Endothelial cell of umbilical vein (primary cell): Measurements from ENCODE around the gene NEURL1B. TPM values are rescaled to one million over a fixed set of nuclear protein-coding genes. Genes with fewer than 3 reads are reported as not detected.

Experiments used
- BruUV-seq: library from RNA; stranded (reverse); fragments of 400-500 nt; replicated peaks from 2 replicates; lab custom pipeline; 2021; lab: Mats Ljungman, UMichigan
- CTCF ChIA-PET: fragments of 300-600, 350-600 bp; sonication (Branson Sonifier 250); formaldehyde crosslinking; loops from one replicate; lab custom pipeline; 2021; ENCODE audit warnings: antibody characterized with exemption, inconsistent platforms; lab: Charles Lee
- POLR2A ChIA-PET: fragments of 300-600, 350-600 bp; sonication (Branson Sonifier 250); formaldehyde crosslinking; loops from one replicate; lab custom pipeline; 2021; ENCODE audit warnings: antibody characterized with exemption, inconsistent platforms; lab: Charles Lee
- DNase-seq: peaks from one replicate; pipeline ENCODE4 v3.0.0-alpha.2; 2011; ENCODE audit warnings: low read depth, low spot score
- FAIRE-seq: peaks from 2 replicates; lab custom pipeline; 2011; peaks lifted over from hg19 to GRCh38; lab: Jason Lieb, UNC
- H2AFZ ChIP-seq: 2 replicates; pipeline ENCODE4 v1.6.0; 2012; ENCODE audit warnings: low read depth, low read length, control low read depth, inconsistent platforms
- H3K27ac ChIP-seq: 2 replicates; pipeline ENCODE4 v1.5.1; 2011; ENCODE audit warnings: low read depth, mild to moderate bottlenecking, control low read depth, low read length, moderate library complexity; ENCODE audit not compliant: insufficient read depth
- H3K27me3 ChIP-seq, 2 experiments: 2 replicates each; pipeline versions ENCODE4 v1.6.0 to v1.6.1; 2011; ENCODE audit warnings: low read length in 2 of 2, mixed read lengths in 1 of 2; ENCODE audit not compliant: control insufficient read depth in 2 of 2, insufficient read depth in 2 of 2
- H3K36me3 ChIP-seq, 2 experiments: 2 replicates in 1 of 2; 3 replicates in 1 of 2; pipeline ENCODE4 v1.5.1; 2011; ENCODE audit warnings: low read length in 2 of 2, mild to moderate bottlenecking in 1 of 2, moderate library complexity in 1 of 2; ENCODE audit not compliant: control insufficient read depth in 2 of 2, insufficient read depth in 2 of 2; ENCODE audit errors: extremely low read depth in 1 of 2
- H3K4me1 ChIP-seq: 3 replicates; pipeline ENCODE4 v1.5.1; 2011; ENCODE audit warnings: mild to moderate bottlenecking, low read length; ENCODE audit not compliant: control insufficient read depth, insufficient read depth; ENCODE audit errors: extremely low read depth
- H3K4me2 ChIP-seq: 2 replicates; pipeline ENCODE4 v1.6.1; 2011; ENCODE audit warnings: low read length, control low read depth, mixed read lengths; ENCODE audit not compliant: insufficient read depth
- H3K4me3 ChIP-seq, 3 experiments: fragments of 200-600 bp in 1 of 3; sonication (generic), shearing (Covaris generic) in 1 of 3; replicated peaks in 1 of 3; 2 replicates each; pipeline ENCODE4 v1.5.1; 2011 to 2016; ENCODE audit warnings: control low read depth in 3 of 3, low read length in 3 of 3, mild to moderate bottlenecking in 2 of 3, inconsistent platforms in 1 of 3, low read depth in 1 of 3, moderate library complexity in 1 of 3; ENCODE audit not compliant: insufficient read depth in 1 of 3
- H3K79me2 ChIP-seq: 2 replicates; pipeline ENCODE4 v1.6.0; 2012; ENCODE audit warnings: low read length, inconsistent platforms; ENCODE audit not compliant: control insufficient read depth, insufficient read depth
- H3K9ac ChIP-seq: replicated peaks from 2 replicates; pipeline ENCODE3; 2011; ENCODE audit warnings: low read length, control low read depth; ENCODE audit not compliant: insufficient read depth; ENCODE audit errors: extremely low read depth
- H3K9me1 ChIP-seq: replicated peaks from 3 replicates; pipeline ENCODE4 v1.6.0; 2011; ENCODE audit warnings: mild to moderate bottlenecking, low read length; ENCODE audit not compliant: control insufficient read depth, insufficient read depth; ENCODE audit errors: extremely low read depth
- H3K9me3 ChIP-seq: replicated peaks from 2 replicates; pipeline ENCODE4 v1.5.1; 2012; ENCODE audit warnings: low read length, inconsistent platforms; ENCODE audit not compliant: control insufficient read depth, insufficient read depth
- H4K20me1 ChIP-seq: replicated peaks from 2 replicates; pipeline ENCODE3; 2011; ENCODE audit warnings: mild to moderate bottlenecking, low read length; ENCODE audit not compliant: control insufficient read depth, insufficient read depth; ENCODE audit errors: extremely low read depth
- CTCF ChIP-seq, 2 donors: IDR thresholded peaks; 1 replicate in 1 of 2; 2 replicates in 1 of 2; pipeline ENCODE4 v1.5.1; 2011; ENCODE audit warnings: low read length in 2 of 2, mild to moderate bottlenecking in 2 of 2, moderate library complexity in 2 of 2, control low read depth in 1 of 2, inconsistent platforms in 1 of 2, low read depth in 1 of 2; ENCODE audit not compliant: insufficient read depth in 1 of 2; ENCODE audit errors: extremely low read depth in 1 of 2
- EZH2 ChIP-seq: IDR thresholded peaks from 2 replicates; pipeline ENCODE4 v1.6.1; 2012; ENCODE audit warnings: borderline replicate concordance, low read depth, mild to moderate bottlenecking, moderate library complexity, low read length, inconsistent platforms; ENCODE audit not compliant: severe bottlenecking
- FOS ChIP-seq: IDR thresholded peaks from 2 replicates; pipeline ENCODE4 v1.6.1; 2011; ENCODE audit warnings: mild to moderate bottlenecking, low read length, moderate library complexity, borderline replicate concordance; ENCODE audit not compliant: insufficient read depth
- GATA2 ChIP-seq: IDR thresholded peaks from 2 replicates; pipeline ENCODE4 v1.7.0; 2011; ENCODE audit warnings: low read depth, mild to moderate bottlenecking, moderate library complexity, mixed read lengths, low read length; ENCODE audit not compliant: insufficient read length, insufficient read depth
- JUN ChIP-seq: IDR thresholded peaks from 2 replicates; pipeline ENCODE4 v1.6.1; 2011; ENCODE audit warnings: borderline replicate concordance, low read depth; ENCODE audit not compliant: insufficient read length, insufficient read depth
- MAX ChIP-seq: IDR thresholded peaks from 2 replicates; pipeline ENCODE4 v1.6.1; 2011; ENCODE audit not compliant: insufficient read depth, insufficient read length
- MYC ChIP-seq: IDR thresholded peaks from one replicate; pipeline ENCODE4 v1.6.1; 2011; ENCODE audit warnings: mild to moderate bottlenecking, low read depth, low read length
- POLR2A ChIP-seq: IDR thresholded peaks from 2 replicates; pipeline ENCODE4 v1.6.1; 2012; ENCODE audit warnings: low read depth, mild to moderate bottlenecking, control low read depth, low read length
- POLR2AphosphoS5 ChIP-seq: IDR thresholded peaks from 2 replicates; pipeline ENCODE4 v1.6.1; 2012; ENCODE audit warnings: low read depth, mild to moderate bottlenecking, control low read depth, low read length, moderate library complexity; ENCODE audit not compliant: insufficient read depth
- dilution Hi-C: fragments of 300-500 bp; cut with MboI; formaldehyde crosslinking; loops from one replicate; pipeline ENCODE4 v1.15.0; 2019; ENCODE audit warnings: low sequenced_read_pairs; ENCODE audit not compliant: extremely low pct_ligation_motif_present
- intact Hi-C: fragments of 100-400 bp; cut with micrococcal nuclease; formaldehyde crosslinking; loops from one replicate; pipeline ENCODE4 v1.10.0; 2022
- polyA plus RNA-seq, 4 experiments: library from polyadenylated mRNA; depleted of rRNA in 3 of 4; stranded (reverse) in 3 of 4; unstranded in 1 of 4; fragments of >200 nt; gene quantifications; 2 replicates each; pipeline versions ENCODE4 v1.2.1 to v1.2.3, GENCODE V29; 2011 to 2012; ENCODE audit warnings: missing spikeins in 1 of 4
- total RNA-seq: library from RNA; stranded (reverse); gene quantifications from 2 replicates; pipeline ENCODE4 v1.2.3, GENCODE V29; 2021

NEURL1B gene
- total and polyA plus RNA-seq, 2 donors (not counting 3 experiments of a cell fraction or from before 2014, with no cell fraction given), result 0.44 to 1.6 TPM

GRCh38 chr5:172718527-172719114 lies 77.6 kb downstream of the NEURL1B start:
- no peaks in the 10 kb centered on the region for H4K20me1 ChIP-seq
- DNase-seq (no peak), FAIRE-seq (no peak)
- dilution Hi-C loops, result no loop called here
- H3K9me1 ChIP-seq, result no peaks in the 10 kb centered on the region
- no peak overlapping the region for H3K4me2 ChIP-seq
- peaks cover 25% of the 10 kb centered on the region for H3K4me1 ChIP-seq
- no peak overlapping the region for H3K4me3 ChIP-seq
- H3K9me3 ChIP-seq, result no peaks in the 10 kb centered on the region
- TF ChIP-seq EZH2 (no peak), POLR2A (no peak), MAX (no peak), POLR2AphosphoS5 (no peak), FOS (no peak), MYC (no peak), GATA2 (no peak), JUN (no peak), CTCF (IDR thresholded peaks at IDR 0.05; ENCODE audit: extremely low read depth in 1 of 2, insufficient read depth in 1 of 2, low read depth in 1 of 2, low read length in 2 of 2) (no peak)
- POLR2A ChIA-PET, result interaction anchor here (1.1 kb wide), 1 partner anchor 52 kb away, joined by 3 read pairs; no protein-coding TSS in a partner anchor
- CTCF ChIA-PET, result interaction anchor here (2.2 kb wide), 1 partner anchor 213 kb away, joined by 19 read pairs; no protein-coding TSS in a partner anchor
- H2AFZ ChIP-seq, result no peak overlapping the region
- no TSS peak for BruUV-seq
- no peaks in the 10 kb centered on the region for H3K79me2 ChIP-seq
- no peaks in the 10 kb centered on the region for H3K36me3 ChIP-seq
- no peak overlapping the region for H3K9ac ChIP-seq
- intact Hi-C loops, result no loop called here
- no peak overlapping the region for H3K27ac ChIP-seq
- H3K27me3 ChIP-seq, result no peaks in the 10 kb centered on the region
